Trophoblast cell (in vitro differentiated cells and primary cell): ENCODE measurements around the gene MBNL2.

ENCODE experiments used
- DNase-seq, 2 donors: peaks; one replicate each; pipeline ENCODE4 v3.0.0-alpha.2; 2016
- H2AFZ ChIP-seq: 2 replicates; pipeline ENCODE4 v1.6.1; 2013; ENCODE audit warnings: low read length, moderate library complexity, mild to moderate bottlenecking; ENCODE audit not compliant: insufficient read depth, poor library complexity
- H2AK5ac ChIP-seq: 2 replicates; pipeline ENCODE4 v1.6.1; 2013; ENCODE audit warnings: mild to moderate bottlenecking, low read length
- H2BK120ac ChIP-seq: 2 replicates; pipeline ENCODE4 v1.6.1; 2013; ENCODE audit warnings: low read length, mild to moderate bottlenecking, moderate library complexity; ENCODE audit not compliant: insufficient read depth, poor library complexity
- H2BK12ac ChIP-seq: 2 replicates; pipeline ENCODE4 v1.6.1; 2013; ENCODE audit warnings: mild to moderate bottlenecking, low read length, moderate library complexity
- H2BK5ac ChIP-seq: 2 replicates; pipeline ENCODE4 v1.6.1; 2013; ENCODE audit warnings: low read length, low read depth, moderate library complexity, mild to moderate bottlenecking; ENCODE audit not compliant: poor library complexity
- H3K14ac ChIP-seq: 2 replicates; pipeline ENCODE4 v1.6.1; 2013; ENCODE audit warnings: mild to moderate bottlenecking, low read length
- H3K18ac ChIP-seq: 2 replicates; pipeline ENCODE4 v1.6.1; 2013; ENCODE audit warnings: mild to moderate bottlenecking, low read length
- H3K23ac ChIP-seq: 2 replicates; pipeline ENCODE4 v1.6.1; 2013; ENCODE audit warnings: low read length
- H3K27ac ChIP-seq: 2 replicates; pipeline ENCODE4 v1.5.1; 2013; ENCODE audit warnings: low read depth, mild to moderate bottlenecking, inconsistent platforms, low read length, moderate library complexity
- H3K27me3 ChIP-seq: 2 replicates; pipeline ENCODE4 v1.6.1; 2013; ENCODE audit warnings: inconsistent platforms, mild to moderate bottlenecking, low read length, moderate library complexity; ENCODE audit not compliant: insufficient read depth
- H3K36me3 ChIP-seq, 2 experiments: 1 replicate in 1 of 2; 2 replicates in 1 of 2; pipeline ENCODE4 v1.6.1; 2013; ENCODE audit warnings: low read length in 2 of 2, mild to moderate bottlenecking in 2 of 2, moderate library complexity in 1 of 2; ENCODE audit not compliant: insufficient read depth in 2 of 2, control insufficient read depth in 1 of 2
- H3K4ac ChIP-seq: 2 replicates; pipeline ENCODE4 v1.6.1; 2013; ENCODE audit warnings: low read depth, mild to moderate bottlenecking, low read length, moderate library complexity
- H3K4me1 ChIP-seq, 2 experiments: 1 replicate in 1 of 2; 2 replicates in 1 of 2; pipeline ENCODE4 v1.6.1; 2013; ENCODE audit warnings: low read length in 2 of 2, mild to moderate bottlenecking in 2 of 2, moderate library complexity in 1 of 2; ENCODE audit not compliant: insufficient read depth in 2 of 2, control insufficient read depth in 1 of 2
- H3K4me2 ChIP-seq: 2 replicates; pipeline ENCODE4 v1.6.1; 2013; ENCODE audit warnings: inconsistent platforms, mild to moderate bottlenecking, low read length, moderate library complexity
- H3K4me3 ChIP-seq: 2 replicates; pipeline ENCODE4 v1.5.1; 2013; ENCODE audit warnings: mild to moderate bottlenecking, low read depth, low read length, inconsistent platforms
- H3K79me1 ChIP-seq: one replicate; pipeline ENCODE4 v1.6.1; 2013; ENCODE audit warnings: low read length
- H3K79me2 ChIP-seq: 2 replicates; pipeline ENCODE4 v1.6.1; 2013; ENCODE audit warnings: low read length, mild to moderate bottlenecking; ENCODE audit not compliant: control insufficient read depth, insufficient read depth, poor library complexity
- H3K9ac ChIP-seq: 2 replicates; pipeline ENCODE4 v1.6.1; 2013; ENCODE audit warnings: mild to moderate bottlenecking, low read length
- H3K9me3 ChIP-seq: 2 replicates; pipeline ENCODE4 v1.6.1; 2013; ENCODE audit warnings: low read depth, mild to moderate bottlenecking, control low read depth, inconsistent platforms, low read length; ENCODE audit not compliant: insufficient read depth
- H4K12ac ChIP-seq: 2 replicates; pipeline ENCODE4 v1.6.1; 2013; ENCODE audit warnings: low read depth, mild to moderate bottlenecking, low read length, moderate library complexity
- H4K8ac ChIP-seq: 2 replicates; pipeline ENCODE4 v1.6.1; 2013; ENCODE audit warnings: low read depth, mild to moderate bottlenecking, low read length, moderate library complexity
- H4K91ac ChIP-seq: one replicate; pipeline ENCODE4 v1.6.1; 2013; ENCODE audit warnings: low read depth, mild to moderate bottlenecking, low read length, moderate library complexity
- WGBS: extraction: QIAGEN DNeasy Blood & Tissue Kit; methylation state at CpG from one replicate; pipeline ENCODE4 v1.1.7; 2013; ENCODE audit warnings: missing lambda C conversion rate; ENCODE audit not compliant: insufficient read length, insufficient coverage; ENCODE audit errors: extremely low coverage; 5-methylcytosine and 5-hydroxymethylcytosine counted together

Gene MBNL2

GRCh38 chr13:97387485-97387839 lies 165.3 kb downstream of the MBNL2 start:
- Histone ChIP-seq H3K4me2 (no peak overlapping the region), H4K91ac (no peak overlapping the region), H2BK120ac (no peak overlapping the region), H3K23ac (no peak overlapping the region), H3K9me3 (no peaks in the 10 kb centered on the region), H3K27ac (no peak overlapping the region), H4K8ac (peak overlapping the region; percentile 43), H2AFZ (no peak overlapping the region), H3K18ac (no peak overlapping the region), H3K4ac (no peak overlapping the region), H2BK12ac (no peak overlapping the region), H3K27me3 (no peaks in the 10 kb centered on the region), H3K79me2 (no peaks in the 10 kb centered on the region), H2BK5ac (no peak overlapping the region), H3K4me1 (peaks cover 3 to 6% of the 10 kb centered on the region in 2 experiments), H3K4me3 (no peak overlapping the region), H3K9ac (no peak overlapping the region), H3K36me3 (peaks cover 10 to 28% of the 10 kb centered on the region in 2 experiments), H3K79me1 (no peaks in the 10 kb centered on the region), H3K14ac (no peak overlapping the region), H4K12ac (no peak overlapping the region), H2AK5ac (no peak overlapping the region)
- no CpG with 5 or more reads among the region's 5 CpGs for WGBS
- peak; percentile 82 to 94 for DNase-seq

- Histone ChIP-seq H4K12ac (no peak overlapping the region), H2BK120ac (no peak overlapping the region), H3K4me1 (peaks cover 3 to 6% of the 10 kb centered on the region in 2 experiments), H3K27ac (no peak overlapping the region), H3K9me3 (no peaks in the 10 kb centered on the region), H2BK5ac (no peak overlapping the region), H3K36me3 (peaks cover 8 to 23% of the 10 kb centered on the region in 2 experiments), H2AFZ (no peak overlapping the region), H4K8ac (no peak overlapping the region), H3K4me2 (no peak overlapping the region), H3K4ac (no peak overlapping the region), H3K9ac (no peak overlapping the region), H3K79me1 (no peaks in the 10 kb centered on the region), H2AK5ac (no peak overlapping the region), H3K4me3 (no peak overlapping the region), H3K14ac (no peak overlapping the region), H3K79me2 (no peaks in the 10 kb centered on the region), H3K23ac (no peak overlapping the region), H3K18ac (no peak overlapping the region), H3K27me3 (no peaks in the 10 kb centered on the region), H4K91ac (no peak overlapping the region), H2BK12ac (no peak overlapping the region)
- WGBS, result no CpG with 5 or more reads among the region's 1 CpG
- DNase-seq, result no peak
These were observed 165.8 kb downstream of the MBNL2 start for GRCh38 chr13:97387890-97388289.

DNA sequence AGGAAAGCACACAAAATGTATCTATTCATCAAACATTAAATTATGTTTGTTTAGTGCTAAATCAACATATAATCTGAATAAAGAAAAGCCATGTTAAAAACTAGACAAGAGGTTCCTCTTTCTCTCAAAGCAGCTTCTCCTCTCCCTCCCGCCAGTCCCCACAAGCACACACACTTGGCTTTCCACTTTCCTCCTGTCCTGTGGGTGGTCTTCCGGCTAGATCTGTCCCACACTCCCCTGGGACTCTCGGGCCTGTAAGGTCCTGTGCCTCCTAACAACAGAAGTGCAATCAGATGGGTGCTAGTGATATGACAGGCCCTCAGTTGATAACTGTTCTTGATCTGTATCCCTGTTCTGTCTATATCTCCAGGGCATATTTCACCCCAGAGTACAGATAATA lies 166.2 kb downstream of the MBNL2 start:
- Histone ChIP-seq H3K18ac (no peak overlapping the region), H2AFZ (no peak overlapping the region), H4K91ac (no peak overlapping the region), H3K4me2 (no peak overlapping the region), H3K4me3 (no peak overlapping the region), H3K79me2 (no peaks in the 10 kb centered on the region), H2BK120ac (no peak overlapping the region), H3K27ac (no peak overlapping the region), H4K12ac (no peak overlapping the region), H2AK5ac (no peak overlapping the region), H3K4ac (no peak overlapping the region), H3K9me3 (no peaks in the 10 kb centered on the region), H2BK12ac (no peak overlapping the region), H3K14ac (no peak overlapping the region), H3K4me1 (peaks cover 3 to 6% of the 10 kb centered on the region in 2 experiments), H4K8ac (no peak overlapping the region), H3K79me1 (no peaks in the 10 kb centered on the region), H3K27me3 (no peaks in the 10 kb centered on the region), H2BK5ac (no peak overlapping the region), H3K9ac (no peak overlapping the region), H3K23ac (no peak overlapping the region), H3K36me3 (peaks cover 8 to 23% of the 10 kb centered on the region in 2 experiments)
- DNase-seq, result no peak
- no CpG with 5 or more reads among the region's 3 CpGs for WGBS

DNA sequence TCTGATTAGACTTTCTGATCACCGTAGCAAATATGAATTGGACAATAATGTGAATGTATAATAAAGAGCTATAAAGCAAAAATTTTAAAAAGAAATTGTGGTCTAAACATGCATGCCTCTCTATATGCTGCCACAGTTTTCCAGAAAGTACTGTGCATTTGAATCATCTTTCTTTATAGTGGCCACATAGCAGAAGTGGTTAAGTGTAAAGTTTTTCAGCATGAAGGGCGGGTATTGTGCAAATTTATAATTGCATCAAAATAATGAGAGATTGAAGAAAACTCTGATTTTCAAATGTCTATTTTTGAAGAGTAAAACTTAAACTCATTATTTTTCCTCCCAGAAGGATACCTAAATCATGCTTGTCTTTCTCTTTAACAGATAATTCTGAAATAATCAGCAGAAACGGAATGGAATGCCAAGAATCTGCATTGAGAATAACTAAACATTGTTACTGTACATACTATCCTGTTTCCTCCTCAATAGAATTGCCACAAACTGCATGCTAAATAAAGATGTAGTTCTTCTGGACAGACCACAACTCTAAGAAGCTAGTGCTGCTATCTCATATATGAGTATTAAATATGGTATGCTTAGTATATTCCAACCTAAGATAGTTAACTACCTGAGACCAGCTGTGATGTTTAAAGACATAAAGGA lies 168.9 kb downstream of the MBNL2 start:
- H3K9me3 ChIP-seq, result no peaks in the 10 kb centered on the region
- no peak overlapping the region for H2BK12ac ChIP-seq
- H3K79me2 ChIP-seq, result peaks cover 2% of the 10 kb centered on the region
- DNase-seq, result peak; percentile 22 to 88
- no peak overlapping the region for H3K14ac ChIP-seq
- no peak overlapping the region for H2AK5ac ChIP-seq
- no peak overlapping the region for H4K8ac ChIP-seq
- H2BK5ac ChIP-seq, result no peak overlapping the region
- H3K4me3 ChIP-seq, result no peak overlapping the region
- no peak overlapping the region for H3K9ac ChIP-seq
- H3K36me3 ChIP-seq, result peaks cover 8 to 18% of the 10 kb centered on the region in 2 experiments
- H3K27me3 ChIP-seq, result no peaks in the 10 kb centered on the region
- no peak overlapping the region for H2AFZ ChIP-seq
- H2BK120ac ChIP-seq, result no peak overlapping the region
- H3K27ac ChIP-seq, result no peak overlapping the region
- no peak overlapping the region for H3K4ac ChIP-seq
- no CpG with 5 or more reads among the region's 3 CpGs for WGBS
- no peak overlapping the region for H3K4me2 ChIP-seq
- peaks cover 3 to 6% of the 10 kb centered on the region in 2 experiments for H3K4me1 ChIP-seq
- H3K79me1 ChIP-seq, result no peaks in the 10 kb centered on the region
- H3K23ac ChIP-seq, result no peak overlapping the region
- H4K12ac ChIP-seq, result no peak overlapping the region
- H4K91ac ChIP-seq, result no peak overlapping the region
- H3K18ac ChIP-seq, result no peak overlapping the region
